Ishikawa (cell line): ENCODE data around the gene KLHDC4.

Experiments used
- CREB1 ChIP-seq: IDR thresholded peaks from 2 replicates; pipeline ENCODE4 v1.6.1; 2012; ENCODE audit warnings: low read depth
- EGR1 ChIP-seq: IDR thresholded peaks from 2 replicates; pipeline ENCODE4 v1.6.1; 2012
- MAX ChIP-seq: IDR thresholded peaks from 2 replicates; pipeline ENCODE4 v1.6.1; 2012
- NFIC ChIP-seq: IDR thresholded peaks from 2 replicates; pipeline ENCODE4 v1.6.1; 2012
- RAD21 ChIP-seq: IDR thresholded peaks from 2 replicates; pipeline ENCODE4 v1.6.1; 2012; ENCODE audit warnings: low read depth
- YY1 ChIP-seq: IDR thresholded peaks from 2 replicates; pipeline ENCODE4 v1.6.1; 2012; ENCODE audit warnings: low read depth
- TF ChIP-seq, protein P1 (sequence below): IDR thresholded peaks from 2 replicates; pipeline ENCODE4 v1.6.1; 2012

- TF ChIP-seq MAX (no peak), EGR1 (no peak), CREB1 (no peak), YY1 (no peak), RAD21 (no peak), NFIC (no peak)
- TF ChIP-seq, protein P1, sequence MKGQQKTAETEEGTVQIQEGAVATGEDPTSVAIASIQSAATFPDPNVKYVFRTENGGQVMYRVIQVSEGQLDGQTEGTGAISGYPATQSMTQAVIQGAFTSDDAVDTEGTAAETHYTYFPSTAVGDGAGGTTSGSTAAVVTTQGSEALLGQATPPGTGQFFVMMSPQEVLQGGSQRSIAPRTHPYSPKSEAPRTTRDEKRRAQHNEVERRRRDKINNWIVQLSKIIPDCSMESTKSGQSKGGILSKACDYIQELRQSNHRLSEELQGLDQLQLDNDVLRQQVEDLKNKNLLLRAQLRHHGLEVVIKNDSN: no peak
Measured at GRCh38 chr16:87800497-87800896, 34.7 kb upstream of the KLHDC4 start.
